K562 (cell line): Measurements from ENCODE around the gene ADNP. TPM values are rescaled to one million over a fixed set of nuclear protein-coding genes. Genes with fewer than 3 reads are reported as not detected.

ENCODE experiments used
- ASH1L ChIP-seq: fragments of 450-650 bp; IDR thresholded peaks from 2 replicates; pipeline ENCODE4 v1.6.1; 2018; ENCODE audit warnings: borderline replicate concordance, mild to moderate bottlenecking, low read depth; ENCODE audit not compliant: partially characterized antibody
- CBFA2T3 ChIP-seq: fragments of 450-650 bp; IDR thresholded peaks from 2 replicates; pipeline ENCODE4 v1.6.1; 2017
- CSDE1 ChIP-seq, 2 experiments: fragments of 450-650 bp; IDR thresholded peaks; 2 replicates each; pipeline ENCODE4 v1.6.1; 2016; ENCODE audit warnings: mild to moderate bottlenecking in 1 of 2
- DDX20 ChIP-seq: fragments of 450-650 bp; IDR thresholded peaks from 2 replicates; pipeline ENCODE4 v1.6.1; 2016; ENCODE audit warnings: missing genetic modification characterization, low read depth, mild to moderate bottlenecking, missing compliant biosample characterization, moderate library complexity
- E4F1 ChIP-seq: fragments of 250-450 bp; sonication (Bioruptor Pico); IDR thresholded peaks from 2 replicates; pipeline ENCODE4 v1.5.0; 2021; ENCODE audit warnings: mild to moderate bottlenecking, borderline replicate concordance
- ELK1 ChIP-seq: sonication (generic); formaldehyde crosslinking; IDR thresholded peaks from 2 replicates; pipeline ENCODE4 v1.8.1; 2022; ENCODE audit warnings: missing genetic modification reagents
- FOXO4 ChIP-seq: fragments of 450-650 bp; formaldehyde crosslinking; IDR thresholded peaks from 2 replicates; pipeline ENCODE4 v1.4.0; 2020; ENCODE audit warnings: mild to moderate bottlenecking, moderate library complexity
- GABPB2 ChIP-seq: fragments of 250-450 bp; sonication (Bioruptor Pico); conservative IDR thresholded peaks from 2 replicates; pipeline ENCODE4 v1.5.1; 2021; ENCODE audit warnings: mild to moderate bottlenecking
- GATAD2B ChIP-seq: fragments of 450-650 bp; IDR thresholded peaks from 2 replicates; pipeline ENCODE4 v1.6.1; 2017; ENCODE audit warnings: mild to moderate bottlenecking, borderline replicate concordance
- KDM2B ChIP-seq: fragments of 250-450 bp; sonication (Bioruptor Pico); IDR thresholded peaks from 2 replicates; pipeline ENCODE4 v1.8.0; 2021; ENCODE audit warnings: mild to moderate bottlenecking, moderate library complexity
- L3MBTL2 ChIP-seq: fragments of 450-650 bp; IDR thresholded peaks from 2 replicates; pipeline ENCODE4 v1.6.1; 2016; ENCODE audit warnings: mild to moderate bottlenecking, moderate library complexity
- MCM3 ChIP-seq: fragments of 450-650 bp; IDR thresholded peaks from 2 replicates; pipeline ENCODE4 v1.6.1; 2016
- POLR3G ChIP-seq: IDR thresholded peaks from 2 replicates; pipeline ENCODE4 v1.6.1; 2011; ENCODE audit not compliant: insufficient read length, insufficient replicate concordance; ENCODE audit errors: extremely low read depth
- PPARD ChIP-seq: fragments of 250-450 bp; sonication (Bioruptor Pico); IDR thresholded peaks from 2 replicates; pipeline ENCODE4 v1.8.0; 2022; ENCODE audit warnings: inconsistent platforms, mild to moderate bottlenecking, moderate library complexity
- RBM22 ChIP-seq: fragments of 200-400 bp; formaldehyde crosslinking; IDR thresholded peaks from 2 replicates; pipeline ENCODE4 v1.6.1; 2018; ENCODE audit warnings: low read length, low read depth; ENCODE audit not compliant: poor library complexity, severe bottlenecking
- RBM39 ChIP-seq: fragments of 200-400 bp; formaldehyde crosslinking; optimal IDR thresholded peaks from 2 replicates; pipeline ENCODE3; 2018; ENCODE audit warnings: low read depth, low read length
- RUNX1 ChIP-seq: sonication (generic); IDR thresholded peaks from 2 replicates; pipeline ENCODE4 v1.6.1; 2016; ENCODE audit warnings: antibody characterized with exemption, low read depth
- TCFL5 ChIP-seq: fragments of 250-450 bp; sonication (Bioruptor Pico); conservative IDR thresholded peaks from 2 replicates; pipeline ENCODE4 v1.6.1; 2021; ENCODE audit warnings: mild to moderate bottlenecking, moderate library complexity, matching md5 sums
- ZFP30 ChIP-seq: fragments of 250-450 bp; sonication (Bioruptor Pico); IDR thresholded peaks from 2 replicates; pipeline ENCODE4 v1.8.0; 2022; ENCODE audit warnings: moderate library complexity, mild to moderate bottlenecking, inconsistent platforms, borderline replicate concordance
- ZNF431 ChIP-seq: sonication (generic); formaldehyde crosslinking; IDR thresholded peaks from 2 replicates; pipeline ENCODE4 v1.8.0; 2022; ENCODE audit warnings: mild to moderate bottlenecking, missing genetic modification reagents
- ZNF444 ChIP-seq: fragments of 250-450 bp; sonication (Bioruptor Pico); IDR thresholded peaks from 2 replicates; pipeline ENCODE4 v1.4.0; 2020; ENCODE audit warnings: mild to moderate bottlenecking, moderate library complexity
- ZNF695 ChIP-seq: fragments of 450-650 bp; formaldehyde crosslinking; IDR thresholded peaks from 2 replicates; pipeline ENCODE4 v1.4.0; 2020; ENCODE audit warnings: mild to moderate bottlenecking, moderate library complexity
- ZNF778 ChIP-seq: fragments of 450-650 bp; formaldehyde crosslinking; IDR thresholded peaks from 2 replicates; pipeline ENCODE4 v1.4.0; 2020; ENCODE audit warnings: mild to moderate bottlenecking, moderate library complexity
- polyA plus RNA-seq, 8 experiments: library from polyadenylated mRNA; depleted of rRNA in 4 of 8; stranded (reverse) in 5 of 8; unstranded in 3 of 8; fragments of >200 nt; fragmentation: Nextera tagmentation in 2 of 8; fragmentation: Illumina TruSeq in 1 of 8; extraction: Ambion mirVana in 2 of 8; extraction: Trizol in 1 of 8; gene quantifications; 2 replicates each; pipeline versions ENCODE4 v1.2.1 to v1.2.3, GENCODE V29; 2011 to 2014; ENCODE audit warnings: inconsistent platforms in 1 of 8, missing spikeins in 1 of 8
- total RNA-seq, 7 experiments: library from RNA; depleted of rRNA in 6 of 7; stranded (reverse); fragments of >200 nt in 6 of 7; fragmentation: Illumina TruSeq in 2 of 7; extraction: Trizol in 2 of 7; gene quantifications; 2 replicates each; pipeline versions ENCODE4 v1.2.1 to v1.2.3, GENCODE V29; 2011 to 2021; ENCODE audit warnings: low replicate concordance in 1 of 7
- TF ChIP-seq, protein P1 (sequence below): sonication (generic); formaldehyde crosslinking; IDR thresholded peaks from 2 replicates; pipeline ENCODE4 v1.8.0; 2022; ENCODE audit warnings: missing genetic modification reagents, mild to moderate bottlenecking, borderline replicate concordance

The ADNP gene
- total and polyA plus RNA-seq, 9 of the 15 experiments (the other 6 are each of a cell fraction or from before 2014, with no cell fraction given) = 17.8 to 59.9 (median 25.3) TPM

GRCh38 chr20:50929299-50930138 lies 1.7 kb downstream of the ADNP start (continued):
- no peak for TF ChIP-seq ZNF444 (CRISPR knock-in tag)
- TF ChIP-seq MCM3 = no peak
- no peak for TF ChIP-seq GABPB2
- TF ChIP-seq POLR3G = no peak
- no peak for TF ChIP-seq RBM22
- no peak for TF ChIP-seq ZFP30 (CRISPR knock-in tag)
- TF ChIP-seq ZNF431 (CRISPR knock-in tag) = no peak
- no peak for TF ChIP-seq ELK1 (CRISPR knock-in tag)
- TF ChIP-seq RBM39 = no peak
- TF ChIP-seq, protein P1, sequence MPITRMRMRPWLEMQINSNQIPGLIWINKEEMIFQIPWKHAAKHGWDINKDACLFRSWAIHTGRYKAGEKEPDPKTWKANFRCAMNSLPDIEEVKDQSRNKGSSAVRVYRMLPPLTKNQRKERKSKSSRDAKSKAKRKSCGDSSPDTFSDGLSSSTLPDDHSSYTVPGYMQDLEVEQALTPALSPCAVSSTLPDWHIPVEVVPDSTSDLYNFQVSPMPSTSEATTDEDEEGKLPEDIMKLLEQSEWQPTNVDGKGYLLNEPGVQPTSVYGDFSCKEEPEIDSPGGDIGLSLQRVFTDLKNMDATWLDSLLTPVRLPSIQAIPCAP = no peak
- no peak for TF ChIP-seq ZNF695
- no peak for TF ChIP-seq PPARD (CRISPR knock-in tag)
- no peak for TF ChIP-seq TCFL5 (CRISPR knock-in tag)
- TF ChIP-seq GATAD2B = peak; percentile 69; the same call in 1 of the 2 replicates
- TF ChIP-seq CBFA2T3 = no peak; the same call in 1 of the 2 replicates
- TF ChIP-seq E4F1 (CRISPR knock-in tag) = no peak
- TF ChIP-seq L3MBTL2 = peak; percentile 54; the same call in 1 of the 2 replicates
- TF ChIP-seq CSDE1 (IDR thresholded peaks at IDR 0.05) = no peak
- TF ChIP-seq ZNF778 (CRISPR knock-in tag) = no peak
- TF ChIP-seq DDX20 = no peak
- no peak for TF ChIP-seq FOXO4 (CRISPR knock-in tag)
- TF ChIP-seq ASH1L = no peak
- no peak for TF ChIP-seq KDM2B (CRISPR knock-in tag)
- no peak for TF ChIP-seq RUNX1
